Measurements from ENCODE around the gene SDK1. TPM values are rescaled to one million over a fixed set of nuclear protein-coding genes. Genes with fewer than 3 reads are reported as not detected.

SDK1 gene
- total RNA-seq, 1 donor from 2014 or later, result 1.3 TPM

- ChIA-PET CTCF (no interaction called here), POLR2A (no interaction called here)
- DNase-seq (no peak), ATAC-seq (ENCODE audit: low read depth) (no peak)
- no peaks in the 10 kb centered on the region for H3K4me1 Mint-ChIP-seq
- no peaks in the 10 kb centered on the region for H3K36me3 Mint-ChIP-seq (ENCODE audit: low read depth)
- H3K27me3 Mint-ChIP-seq, result no peaks in the 10 kb centered on the region
- H3K4me3 Mint-ChIP-seq, result no peak overlapping the region
- no peaks in the 10 kb centered on the region for H3K9me3 Mint-ChIP-seq
- H3K27ac Mint-ChIP-seq, result no peak overlapping the region
- intact Hi-C loops (cut with micrococcal nuclease), result no loop called here
- no peak for TF ChIP-seq CTCF (IDR thresholded peaks at IDR 0.05)
Observed at GRCh38 chr7:3650844-3651243, 349.8 kb downstream of the SDK1 start.

GRCh38 chr7:3655635-3656034 is 354.6 kb downstream of the SDK1 start:
- Mint-ChIP-seq H3K4me3 (no peak overlapping the region), H3K9me3 (no peaks in the 10 kb centered on the region), H3K36me3 (ENCODE audit: low read depth) (no peaks in the 10 kb centered on the region), H3K27me3 (peaks cover 5% of the 10 kb centered on the region), H3K27ac (no peak overlapping the region), H3K4me1 (no peaks in the 10 kb centered on the region)
- ChIA-PET POLR2A (no interaction called here), CTCF (no interaction called here)
- DNase-seq (no peak), ATAC-seq (ENCODE audit: low read depth) (no peak)
- intact Hi-C loops (cut with micrococcal nuclease), result no loop called here
- no peak for TF ChIP-seq CTCF (IDR thresholded peaks at IDR 0.05)

- ChIA-PET CTCF (no interaction called here), POLR2A (no interaction called here)
- TF ChIP-seq CTCF (IDR thresholded peaks at IDR 0.05), result no peak
- ATAC-seq (ENCODE audit: low read depth) (no peak), DNase-seq (no peak)
- Mint-ChIP-seq H3K27me3 (peaks cover 10% of the 10 kb centered on the region), H3K4me1 (no peaks in the 10 kb centered on the region), H3K27ac (no peak overlapping the region), H3K36me3 (ENCODE audit: low read depth) (no peaks in the 10 kb centered on the region), H3K9me3 (no peaks in the 10 kb centered on the region), H3K4me3 (no peak overlapping the region)
- intact Hi-C loops (cut with micrococcal nuclease), result no loop called here
Observed at GRCh38 chr7:3657206-3657605, 356.2 kb downstream of the SDK1 start.

GRCh38 chr7:3668743-3669142 is 367.7 kb downstream of the SDK1 start:
- Mint-ChIP-seq H3K4me1 (peaks cover 6% of the 10 kb centered on the region), H3K9me3 (no peaks in the 10 kb centered on the region), H3K4me3 (no peak overlapping the region), H3K27ac (no peak overlapping the region), H3K36me3 (ENCODE audit: low read depth) (no peaks in the 10 kb centered on the region), H3K27me3 (peaks cover 3% of the 10 kb centered on the region)
- no peak for TF ChIP-seq CTCF (IDR thresholded peaks at IDR 0.05)
- intact Hi-C loops (cut with micrococcal nuclease), result no loop called here
- ChIA-PET CTCF (no interaction called here), POLR2A (no interaction called here)
- DNase-seq (no peak), ATAC-seq (ENCODE audit: low read depth) (no peak)

GRCh38 chr7:3670898-3671297 is 369.8 kb downstream of the SDK1 start:
- H3K27ac Mint-ChIP-seq, result no peak overlapping the region
- DNase-seq (no peak), ATAC-seq (ENCODE audit: low read depth) (no peak)
- ChIA-PET CTCF (no interaction called here), POLR2A (interaction anchor here (0.5 kb wide), 1 partner anchor 204 kb away, joined by 4 read pairs; no protein-coding TSS in a partner anchor)
- peaks cover 3% of the 10 kb centered on the region for H3K27me3 Mint-ChIP-seq
- H3K36me3 Mint-ChIP-seq (ENCODE audit: low read depth), result no peaks in the 10 kb centered on the region
- no peak for TF ChIP-seq CTCF (IDR thresholded peaks at IDR 0.05)
- intact Hi-C loops (cut with micrococcal nuclease), result no loop called here
- H3K9me3 Mint-ChIP-seq, result no peaks in the 10 kb centered on the region
- no peak overlapping the region for H3K4me3 Mint-ChIP-seq
- H3K4me1 Mint-ChIP-seq, result peaks cover 6% of the 10 kb centered on the region

Measured in activated B cell treated with CpG ODN at 0.5 μM for 24 hours (primary cell).